ENCODE measurements around the gene CNIH3. TPM values are rescaled to one million over a fixed set of nuclear protein-coding genes. Genes with fewer than 3 reads are reported as not detected.

Gene CNIH3
- total RNA-seq, 1 experiment from 2014 or later: 4.2 TPM

GRCh38 chr1:224713228-224713627 is 97.1 kb downstream of the CNIH3 start:
- Histone ChIP-seq H3K27ac (ENCODE audit: insufficient read length, low read depth, low read length) (no peak overlapping the region), H2AK5ac (ENCODE audit: insufficient read length, low read length) (no peak overlapping the region), H4K20me1 (ENCODE audit: control insufficient read depth, insufficient read depth, insufficient read length) (no peaks in the 10 kb centered on the region), H3K79me1 (ENCODE audit: insufficient read depth, low read depth, low read length, poor library complexity, severe bottlenecking) (no peaks in the 10 kb centered on the region), H2BK20ac (ENCODE audit: low read depth, low read length, poor library complexity, severe bottlenecking) (no peak overlapping the region), H2BK5ac (ENCODE audit: insufficient read length, low read length) (no peak overlapping the region), H3K18ac (ENCODE audit: insufficient read length, low read depth, low read length) (no peak overlapping the region), H4K8ac (replicated peaks; ENCODE audit: insufficient read length, low read depth, low read length) (no peak overlapping the region), H4K5ac (ENCODE audit: insufficient read length, low read depth, low read length) (no peak overlapping the region), H3K4ac (ENCODE audit: low read depth, low read length) (no peak overlapping the region), H3K9ac (ENCODE audit: extremely low read depth, insufficient read length, low read length) (no peak overlapping the region), H3K4me2 (ENCODE audit: insufficient read depth, insufficient read length, low read length) (no peak overlapping the region), H3K23ac (ENCODE audit: insufficient read length, low read depth, low read length) (no peak overlapping the region), H3K9me3 (ENCODE audit: control insufficient read depth, low read depth, low read length) (no peaks in the 10 kb centered on the region), H3K23me2 (ENCODE audit: insufficient read length, low read depth, low read length, poor library complexity, severe bottlenecking) (no peaks in the 10 kb centered on the region), H2BK12ac (ENCODE audit: insufficient read length, low read depth, low read length) (no peak overlapping the region), H3K4me1 (ENCODE audit: insufficient read depth, low read length) (no peaks in the 10 kb centered on the region), H3K27me3 (ENCODE audit: insufficient read depth, low read length) (no peaks in the 10 kb centered on the region), H3K14ac (ENCODE audit: insufficient read depth, low read length) (no peak overlapping the region), H4K91ac (ENCODE audit: insufficient read length, low read depth, low read length) (no peak overlapping the region), H3K79me2 (ENCODE audit: insufficient read depth, low read length) (no peaks in the 10 kb centered on the region), H2BK120ac (ENCODE audit: low read depth, low read length, poor library complexity, severe bottlenecking) (no peak overlapping the region), H2AFZ (ENCODE audit: low read length) (no peak overlapping the region), H3T11ph (ENCODE audit: low read length) (no peak overlapping the region), H2BK15ac (ENCODE audit: low read depth, low read length) (no peak overlapping the region), H3K56ac (ENCODE audit: insufficient read length, low read depth, low read length) (no peak overlapping the region)
- no peak overlapping the region for H3K4me3 Mint-ChIP-seq
- H3K9me3 Mint-ChIP-seq: no peaks in the 10 kb centered on the region
- H3K27me3 Mint-ChIP-seq (ENCODE audit: low read depth): peaks cover 2% of the 10 kb centered on the region; the same call in 1 of the 2 replicates
- H3K36me3 Mint-ChIP-seq (ENCODE audit: insufficient read depth in 1 of 3, low read depth in 3 of 3): no peaks in the 10 kb centered on the region; a peak in 1 of 7 replicates
- no peak overlapping the region for H3K27ac Mint-ChIP-seq
- TF ChIP-seq, protein P1, sequence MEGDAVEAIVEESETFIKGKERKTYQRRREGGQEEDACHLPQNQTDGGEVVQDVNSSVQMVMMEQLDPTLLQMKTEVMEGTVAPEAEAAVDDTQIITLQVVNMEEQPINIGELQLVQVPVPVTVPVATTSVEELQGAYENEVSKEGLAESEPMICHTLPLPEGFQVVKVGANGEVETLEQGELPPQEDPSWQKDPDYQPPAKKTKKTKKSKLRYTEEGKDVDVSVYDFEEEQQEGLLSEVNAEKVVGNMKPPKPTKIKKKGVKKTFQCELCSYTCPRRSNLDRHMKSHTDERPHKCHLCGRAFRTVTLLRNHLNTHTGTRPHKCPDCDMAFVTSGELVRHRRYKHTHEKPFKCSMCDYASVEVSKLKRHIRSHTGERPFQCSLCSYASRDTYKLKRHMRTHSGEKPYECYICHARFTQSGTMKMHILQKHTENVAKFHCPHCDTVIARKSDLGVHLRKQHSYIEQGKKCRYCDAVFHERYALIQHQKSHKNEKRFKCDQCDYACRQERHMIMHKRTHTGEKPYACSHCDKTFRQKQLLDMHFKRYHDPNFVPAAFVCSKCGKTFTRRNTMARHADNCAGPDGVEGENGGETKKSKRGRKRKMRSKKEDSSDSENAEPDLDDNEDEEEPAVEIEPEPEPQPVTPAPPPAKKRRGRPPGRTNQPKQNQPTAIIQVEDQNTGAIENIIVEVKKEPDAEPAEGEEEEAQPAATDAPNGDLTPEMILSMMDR (conservative IDR thresholded peaks at IDR 0.05): no peak
- peaks cover 0 to 3% of the 10 kb centered on the region in 2 experiments; a peak in 1 of 4 replicates for H3K4me1 Mint-ChIP-seq
- DNase-seq: no peak
- WGBS (ENCODE audit: extremely low coverage, insufficient read length, low lambda C conversion rate): no CpG with 5 or more reads among the region's 1 CpG
